ENCODE data around the gene HAS3.

Gene HAS3

GRCh38 chr16:69113216-69113615 lies 7.8 kb downstream of the HAS3 start (continued):
- TF ChIP-seq, protein P1, sequence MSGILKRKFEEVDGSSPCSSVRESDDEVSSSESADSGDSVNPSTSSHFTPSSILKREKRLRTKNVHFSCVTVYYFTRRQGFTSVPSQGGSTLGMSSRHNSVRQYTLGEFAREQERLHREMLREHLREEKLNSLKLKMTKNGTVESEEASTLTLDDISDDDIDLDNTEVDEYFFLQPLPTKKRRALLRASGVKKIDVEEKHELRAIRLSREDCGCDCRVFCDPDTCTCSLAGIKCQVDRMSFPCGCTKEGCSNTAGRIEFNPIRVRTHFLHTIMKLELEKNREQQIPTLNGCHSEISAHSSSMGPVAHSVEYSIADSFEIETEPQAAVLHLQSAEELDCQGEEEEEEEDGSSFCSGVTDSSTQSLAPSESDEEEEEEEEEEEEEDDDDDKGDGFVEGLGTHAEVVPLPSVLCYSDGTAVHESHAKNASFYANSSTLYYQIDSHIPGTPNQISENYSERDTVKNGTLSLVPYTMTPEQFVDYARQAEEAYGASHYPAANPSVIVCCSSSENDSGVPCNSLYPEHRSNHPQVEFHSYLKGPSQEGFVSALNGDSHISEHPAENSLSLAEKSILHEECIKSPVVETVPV (CRISPR knock-in tag; IDR thresholded peaks at IDR 0.05): no peak
- TF ChIP-seq GLIS3 (CRISPR knock-in tag; IDR thresholded peaks at IDR 0.05) (no peak), ARNTL (CRISPR knock-in tag; IDR thresholded peaks at IDR 0.05; ENCODE audit: borderline replicate concordance, low read depth) (no peak), BACH2 (CRISPR knock-in tag; IDR thresholded peaks at IDR 0.05; ENCODE audit: borderline replicate concordance) (no peak), ZNF565 (CRISPR knock-in tag; conservative IDR thresholded peaks at IDR 0.05; ENCODE audit: low read depth) (no peak)

DNA sequence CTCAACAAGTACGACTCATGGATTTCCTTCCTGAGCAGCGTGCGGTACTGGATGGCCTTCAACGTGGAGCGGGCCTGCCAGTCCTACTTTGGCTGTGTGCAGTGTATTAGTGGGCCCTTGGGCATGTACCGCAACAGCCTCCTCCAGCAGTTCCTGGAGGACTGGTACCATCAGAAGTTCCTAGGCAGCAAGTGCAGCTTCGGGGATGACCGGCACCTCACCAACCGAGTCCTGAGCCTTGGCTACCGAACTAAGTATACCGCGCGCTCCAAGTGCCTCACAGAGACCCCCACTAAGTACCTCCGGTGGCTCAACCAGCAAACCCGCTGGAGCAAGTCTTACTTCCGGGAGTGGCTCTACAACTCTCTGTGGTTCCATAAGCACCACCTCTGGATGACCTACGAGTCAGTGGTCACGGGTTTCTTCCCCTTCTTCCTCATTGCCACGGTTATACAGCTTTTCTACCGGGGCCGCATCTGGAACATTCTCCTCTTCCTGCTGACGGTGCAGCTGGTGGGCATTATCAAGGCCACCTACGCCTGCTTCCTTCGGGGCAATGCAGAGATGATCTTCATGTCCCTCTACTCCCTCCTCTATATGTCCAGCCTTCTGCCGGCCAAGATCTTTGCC lies 9.0 kb downstream of the HAS3 start:
- TF ChIP-seq GLIS3 (CRISPR knock-in tag; IDR thresholded peaks at IDR 0.05) (no peak), OSR1 (CRISPR knock-in tag; IDR thresholded peaks at IDR 0.05) (no peak), RARB (CRISPR knock-in tag; IDR thresholded peaks at IDR 0.05) (no peak), TSHZ2 (CRISPR knock-in tag; IDR thresholded peaks at IDR 0.05) (no peak), ZNF565 (CRISPR knock-in tag; conservative IDR thresholded peaks at IDR 0.05; ENCODE audit: low read depth) (no peak), ZFP3 (CRISPR knock-in tag; IDR thresholded peaks at IDR 0.05) (no peak), ZFP30 (CRISPR knock-in tag; IDR thresholded peaks at IDR 0.05) (no peak), TOX (CRISPR knock-in tag; IDR thresholded peaks at IDR 0.05; ENCODE audit: borderline replicate concordance) (no peak), ZC3H10 (CRISPR knock-in tag; IDR thresholded peaks at IDR 0.05) (no peak), ZNF8 (CRISPR knock-in tag; IDR thresholded peaks at IDR 0.05) (no peak), ESRRG (CRISPR knock-in tag; IDR thresholded peaks at IDR 0.05) (no peak), ARNTL (CRISPR knock-in tag; IDR thresholded peaks at IDR 0.05; ENCODE audit: borderline replicate concordance, low read depth) (no peak), TCF4 (CRISPR knock-in tag; IDR thresholded peaks at IDR 0.05; ENCODE audit: borderline replicate concordance) (no peak), CSDC2 (CRISPR knock-in tag; IDR thresholded peaks at IDR 0.05) (no peak), SNAI2 (CRISPR knock-in tag; IDR thresholded peaks at IDR 0.05) (no peak), ZNF70 (CRISPR knock-in tag; IDR thresholded peaks at IDR 0.05) (no peak), PPARA (CRISPR knock-in tag; IDR thresholded peaks at IDR 0.05; ENCODE audit: borderline replicate concordance) (no peak), PATZ1 (CRISPR knock-in tag; IDR thresholded peaks at IDR 0.05; ENCODE audit: borderline replicate concordance) (no peak)
- TF ChIP-seq, protein P1 (CRISPR knock-in tag; IDR thresholded peaks at IDR 0.05): no peak
- TF ChIP-seq, protein P2, sequence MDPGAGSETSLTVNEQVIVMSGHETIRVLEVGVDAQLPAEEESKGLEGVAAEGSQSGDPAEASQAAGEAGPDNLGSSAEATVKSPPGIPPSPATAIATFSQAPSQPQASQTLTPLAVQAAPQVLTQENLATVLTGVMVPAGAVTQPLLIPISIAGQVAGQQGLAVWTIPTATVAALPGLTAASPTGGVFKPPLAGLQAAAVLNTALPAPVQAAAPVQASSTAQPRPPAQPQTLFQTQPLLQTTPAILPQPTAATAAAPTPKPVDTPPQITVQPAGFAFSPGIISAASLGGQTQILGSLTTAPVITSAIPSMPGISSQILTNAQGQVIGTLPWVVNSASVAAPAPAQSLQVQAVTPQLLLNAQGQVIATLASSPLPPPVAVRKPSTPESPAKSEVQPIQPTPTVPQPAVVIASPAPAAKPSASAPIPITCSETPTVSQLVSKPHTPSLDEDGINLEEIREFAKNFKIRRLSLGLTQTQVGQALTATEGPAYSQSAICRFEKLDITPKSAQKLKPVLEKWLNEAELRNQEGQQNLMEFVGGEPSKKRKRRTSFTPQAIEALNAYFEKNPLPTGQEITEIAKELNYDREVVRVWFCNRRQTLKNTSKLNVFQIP (CRISPR knock-in tag; IDR thresholded peaks at IDR 0.05; ENCODE audit: borderline replicate concordance, low read depth): no peak
- ATAC-seq: no peak

GRCh38 chr16:69114976-69115355 lies 9.5 kb downstream of the HAS3 start:
- TF ChIP-seq TCF4 (CRISPR knock-in tag; IDR thresholded peaks at IDR 0.05; ENCODE audit: borderline replicate concordance) (no peak), ZNF70 (CRISPR knock-in tag; IDR thresholded peaks at IDR 0.05) (no peak), ZNF565 (CRISPR knock-in tag; conservative IDR thresholded peaks at IDR 0.05; ENCODE audit: low read depth) (no peak), SNAI2 (CRISPR knock-in tag; IDR thresholded peaks at IDR 0.05) (no peak), ZFP30 (CRISPR knock-in tag; IDR thresholded peaks at IDR 0.05) (no peak), PPARA (CRISPR knock-in tag; IDR thresholded peaks at IDR 0.05; ENCODE audit: borderline replicate concordance) (no peak), TSHZ2 (CRISPR knock-in tag; IDR thresholded peaks at IDR 0.05) (no peak), ZFP3 (CRISPR knock-in tag; IDR thresholded peaks at IDR 0.05) (no peak), ISL1 (CRISPR knock-in tag; IDR thresholded peaks at IDR 0.05) (no peak), ARNTL (CRISPR knock-in tag; IDR thresholded peaks at IDR 0.05; ENCODE audit: borderline replicate concordance, low read depth) (no peak), CSDC2 (CRISPR knock-in tag; IDR thresholded peaks at IDR 0.05) (no peak)
- TF ChIP-seq, protein P1 (CRISPR knock-in tag; IDR thresholded peaks at IDR 0.05): no peak

More at GRCh38 chr16:69114976-69115355, 9.5 kb downstream of the HAS3 start:
- no peak for ATAC-seq
